Islet of Langerhans (tissue), 1 donor: Measurements from ENCODE around the gene MYO7B.
"Not testable (repeated sequence)": the region's sequence is repeated elsewhere in the genome, so short reads cannot be mapped to it uniquely, and the experiment has no call there.

ENCODE experiments used
- FAIRE-seq: peaks from one replicate; lab custom pipeline; 2011; peaks lifted over from hg19 to GRCh38; lab: Jason Lieb, UNC

The MYO7B gene

DNA sequence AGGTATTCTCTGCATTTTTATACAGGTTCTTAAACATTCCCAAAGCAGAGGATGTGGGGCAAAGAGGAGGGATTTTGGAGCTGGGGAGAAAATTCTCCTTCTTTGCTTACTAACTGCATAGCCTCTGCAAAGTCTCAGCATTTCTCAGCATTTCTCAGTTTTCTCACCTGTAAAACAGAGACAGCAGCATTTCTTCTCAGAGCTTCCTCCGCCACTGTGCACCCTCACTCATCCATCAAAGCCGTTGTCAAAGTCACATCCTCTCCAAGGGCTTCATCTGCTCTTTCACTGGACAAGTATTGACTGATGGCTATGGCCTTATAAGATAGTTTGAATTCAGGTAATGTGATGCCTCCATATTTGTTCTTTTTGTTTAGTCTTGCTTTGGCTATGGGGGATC is 17.4 kb downstream of the MYO7B start:
- no peak for FAIRE-seq

DNA sequence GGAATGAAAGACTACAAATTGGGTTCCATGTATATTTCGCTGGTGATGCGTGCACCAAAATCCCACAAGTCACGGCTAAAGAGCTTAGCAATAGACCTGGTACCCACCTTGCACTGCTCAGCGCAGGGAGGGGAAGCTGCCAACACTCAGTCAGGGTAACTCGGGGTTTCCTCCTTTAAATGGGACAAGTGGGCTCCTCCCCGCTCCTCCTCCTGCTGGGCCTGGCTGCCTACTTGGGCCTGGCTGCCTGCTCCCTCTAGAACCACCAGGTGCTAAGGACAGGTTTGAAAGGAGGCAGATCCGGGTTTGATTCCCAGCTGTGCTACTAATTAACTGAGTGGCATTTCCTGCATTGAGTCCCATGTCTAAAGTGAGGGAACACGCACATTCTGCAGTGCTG is 23.4 kb downstream of the MYO7B start:
- no peak for FAIRE-seq

DNA sequence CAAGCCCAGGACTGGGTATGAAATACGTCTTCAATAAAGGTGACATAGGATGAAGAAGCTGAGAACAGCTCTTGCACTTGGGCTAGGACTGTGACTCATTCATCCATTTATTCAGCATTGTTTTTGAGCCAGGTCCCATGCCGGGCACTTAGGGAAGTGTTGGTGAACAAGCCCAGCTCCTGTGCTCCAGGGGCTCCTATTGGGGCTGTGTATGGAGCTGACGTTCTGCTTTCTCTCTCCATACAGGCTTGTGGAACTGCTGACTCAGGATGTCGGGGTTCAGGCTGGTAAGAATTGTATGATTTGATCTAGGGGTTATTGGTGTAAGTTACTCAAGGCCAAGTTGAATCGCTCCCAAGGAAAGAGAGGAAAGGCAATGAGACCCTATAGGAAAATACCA is 24.0 kb downstream of the MYO7B start:
- no peak for FAIRE-seq

DNA sequence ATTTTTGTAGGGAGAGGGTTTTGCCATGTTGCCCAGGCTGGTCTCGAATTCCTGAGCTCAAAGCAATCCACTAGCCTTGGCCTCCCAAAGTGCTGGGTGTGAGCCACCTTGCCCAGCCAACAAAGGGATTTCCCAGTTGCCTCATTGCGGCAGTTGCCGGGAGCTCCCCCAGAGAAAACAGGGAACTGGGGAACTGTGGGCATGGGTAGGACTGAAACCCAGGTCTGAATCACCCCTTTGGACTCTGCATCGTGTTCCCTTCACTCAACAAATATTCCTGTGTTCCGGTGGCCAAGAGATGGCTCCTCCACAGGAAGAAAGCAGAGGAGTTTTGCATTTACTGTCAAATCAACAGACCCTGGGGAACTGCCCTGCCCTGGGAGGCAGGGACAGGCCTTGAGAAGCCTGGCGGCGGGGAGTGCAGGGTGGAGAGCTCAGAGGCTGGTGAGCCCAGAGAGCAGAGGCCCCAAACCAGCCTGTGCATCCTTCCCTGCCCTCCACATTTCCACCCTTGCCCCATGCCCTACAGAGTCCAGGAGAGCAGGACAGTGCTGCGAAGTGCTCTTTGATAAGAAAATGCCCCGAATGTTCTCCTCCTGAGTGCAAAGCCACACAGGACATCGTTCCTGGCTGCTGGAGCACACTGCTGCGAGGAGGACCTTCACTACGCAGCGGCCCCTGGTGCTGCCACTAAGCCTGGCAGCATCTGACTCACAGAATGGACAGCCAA is 24.9 kb downstream of the MYO7B start:
- FAIRE-seq = no peak

DNA sequence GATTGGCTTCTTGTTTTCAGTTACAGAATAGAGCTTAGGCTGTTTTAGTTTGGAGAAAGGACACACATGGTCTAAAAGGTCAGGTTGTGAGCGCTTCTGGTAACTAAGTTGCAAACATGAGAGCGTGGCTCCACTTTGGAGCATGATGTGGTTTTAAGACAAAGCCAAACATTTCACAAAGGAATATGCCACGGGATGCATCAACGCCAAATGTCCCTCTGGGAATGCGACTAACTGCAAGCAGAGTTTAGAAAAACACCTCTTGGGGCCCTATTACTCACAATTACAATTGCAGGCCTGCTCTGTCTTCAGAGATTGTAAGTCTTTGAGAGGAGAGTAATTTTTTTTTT is 25.4 kb downstream of the MYO7B start:
- no peak for FAIRE-seq

DNA sequence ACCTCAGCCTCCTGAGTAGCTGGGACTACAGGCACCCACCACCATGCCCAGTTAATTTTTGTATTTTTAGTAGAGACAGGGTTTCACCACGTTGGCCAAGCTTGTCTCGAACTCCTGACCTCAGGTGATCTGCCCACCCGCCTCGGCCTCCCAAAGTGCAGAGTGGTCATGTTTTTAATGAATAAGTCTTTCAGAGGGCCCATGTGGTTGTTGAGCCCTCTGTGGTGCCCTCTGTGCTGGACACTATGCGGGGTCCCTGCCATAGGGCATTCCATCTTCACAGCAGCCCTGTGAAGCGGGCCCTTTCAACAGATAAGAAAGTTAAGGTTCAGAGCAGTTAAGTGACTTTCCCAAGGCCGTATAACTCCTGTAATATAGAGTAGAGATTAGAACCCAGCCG is 25.9 kb downstream of the MYO7B start:
- no peak for FAIRE-seq

DNA sequence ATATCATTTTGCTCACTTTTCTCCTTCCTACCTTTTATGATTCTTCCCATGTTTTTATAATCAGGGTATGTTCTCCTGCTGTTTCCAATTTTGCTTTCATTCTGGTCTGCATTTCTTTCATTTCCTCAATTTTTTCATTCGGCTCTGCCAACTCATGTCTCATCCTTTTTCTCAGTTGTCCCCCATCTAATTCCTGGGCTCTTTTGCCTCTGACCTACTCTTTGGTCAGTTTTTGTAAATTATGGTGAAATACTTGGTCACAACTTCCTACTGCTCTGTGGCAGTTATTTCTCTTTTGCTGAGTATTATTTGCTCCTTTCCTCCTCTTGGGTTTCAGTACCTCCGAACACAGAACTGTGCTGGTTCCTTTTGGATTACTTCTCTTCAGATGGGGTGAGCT is 27.5 kb downstream of the MYO7B start:
- no peak for FAIRE-seq

DNA sequence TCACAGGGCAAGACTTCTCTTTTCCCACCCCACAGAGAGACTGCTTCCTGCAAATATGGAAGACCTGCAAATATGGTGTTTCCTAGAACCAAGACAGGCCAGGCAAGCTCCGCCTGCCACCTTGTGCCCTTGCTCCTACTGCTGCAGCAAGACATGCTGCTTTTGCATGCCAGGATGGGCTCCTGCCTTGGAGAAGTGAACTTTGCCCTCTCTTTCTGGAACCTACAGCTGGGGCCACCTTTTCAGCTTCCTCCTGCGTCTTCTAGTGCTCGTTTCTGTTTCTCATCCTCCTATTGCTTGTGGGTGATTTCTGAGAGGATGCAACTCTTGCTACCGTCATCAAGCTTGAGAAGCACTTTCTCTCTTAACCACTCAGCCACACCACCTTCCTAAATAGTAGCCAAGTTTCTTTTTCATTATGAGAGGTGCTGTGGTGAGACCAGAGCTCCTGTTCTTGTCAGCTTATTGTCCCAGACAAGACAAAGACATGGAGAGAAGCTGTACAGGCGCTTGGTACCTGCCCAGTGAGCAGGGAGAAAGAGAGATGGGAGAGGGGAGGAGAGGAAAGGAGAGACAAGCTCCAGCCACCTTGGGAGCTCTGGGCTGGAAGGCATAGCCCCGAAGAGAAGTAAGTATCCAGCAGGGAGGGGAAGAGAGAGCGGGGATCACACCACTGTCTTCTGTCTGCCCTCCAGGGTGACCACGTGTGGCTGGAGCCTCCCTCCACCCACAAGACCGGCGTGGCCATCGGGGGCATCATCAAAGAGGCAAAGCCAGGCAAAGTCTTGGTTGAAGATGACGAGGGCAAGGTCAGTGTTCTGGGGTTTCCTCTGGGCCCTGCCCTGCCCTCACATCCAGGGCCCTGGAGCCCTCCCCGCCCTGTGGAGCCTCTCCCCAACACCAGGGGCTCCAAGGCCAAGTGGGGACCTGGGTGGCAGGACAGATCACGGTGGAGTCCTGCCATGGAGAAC is 28.3 kb downstream of the MYO7B start:
- FAIRE-seq = no peak

DNA sequence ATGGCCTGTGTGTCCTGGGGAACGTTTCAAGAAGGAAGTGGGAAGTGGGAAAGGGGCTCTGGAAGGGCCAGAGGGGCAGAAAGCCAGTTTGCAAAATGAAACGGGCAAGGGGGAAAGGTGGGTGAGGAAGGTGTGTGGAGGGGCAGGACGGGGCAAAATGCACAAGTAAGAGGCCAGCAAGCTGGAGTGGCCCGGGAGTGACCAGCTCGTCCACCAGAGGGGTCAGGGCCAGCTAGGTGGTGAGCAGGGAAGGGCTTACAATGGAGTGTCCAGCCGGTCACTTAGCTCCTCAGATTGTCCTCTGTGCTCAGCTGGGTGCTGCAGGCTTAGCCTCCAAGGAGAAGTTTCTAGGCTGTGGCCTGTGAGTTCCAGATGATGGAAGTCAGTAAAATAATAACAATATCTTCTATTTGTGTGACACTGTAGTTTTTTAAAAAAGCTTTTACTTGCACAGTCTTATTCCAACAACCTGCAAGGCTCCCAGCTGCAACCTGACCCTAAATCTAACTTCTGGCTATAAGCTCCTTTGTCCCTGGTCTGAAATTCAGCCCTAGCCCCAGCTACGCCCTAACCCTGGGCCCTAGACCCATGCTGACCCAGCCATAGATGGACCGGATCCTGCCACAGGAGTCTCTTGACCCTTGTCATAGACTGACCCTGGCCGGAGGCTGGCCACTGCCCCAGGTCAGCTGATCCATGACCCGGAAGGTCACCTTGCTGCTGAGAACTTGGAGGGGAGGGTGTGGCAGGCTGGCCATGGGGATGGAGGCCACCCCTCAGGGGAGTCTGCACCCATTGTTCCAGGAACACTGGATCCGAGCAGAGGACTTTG is 29.2 kb downstream of the MYO7B start:
- no peak for FAIRE-seq

DNA sequence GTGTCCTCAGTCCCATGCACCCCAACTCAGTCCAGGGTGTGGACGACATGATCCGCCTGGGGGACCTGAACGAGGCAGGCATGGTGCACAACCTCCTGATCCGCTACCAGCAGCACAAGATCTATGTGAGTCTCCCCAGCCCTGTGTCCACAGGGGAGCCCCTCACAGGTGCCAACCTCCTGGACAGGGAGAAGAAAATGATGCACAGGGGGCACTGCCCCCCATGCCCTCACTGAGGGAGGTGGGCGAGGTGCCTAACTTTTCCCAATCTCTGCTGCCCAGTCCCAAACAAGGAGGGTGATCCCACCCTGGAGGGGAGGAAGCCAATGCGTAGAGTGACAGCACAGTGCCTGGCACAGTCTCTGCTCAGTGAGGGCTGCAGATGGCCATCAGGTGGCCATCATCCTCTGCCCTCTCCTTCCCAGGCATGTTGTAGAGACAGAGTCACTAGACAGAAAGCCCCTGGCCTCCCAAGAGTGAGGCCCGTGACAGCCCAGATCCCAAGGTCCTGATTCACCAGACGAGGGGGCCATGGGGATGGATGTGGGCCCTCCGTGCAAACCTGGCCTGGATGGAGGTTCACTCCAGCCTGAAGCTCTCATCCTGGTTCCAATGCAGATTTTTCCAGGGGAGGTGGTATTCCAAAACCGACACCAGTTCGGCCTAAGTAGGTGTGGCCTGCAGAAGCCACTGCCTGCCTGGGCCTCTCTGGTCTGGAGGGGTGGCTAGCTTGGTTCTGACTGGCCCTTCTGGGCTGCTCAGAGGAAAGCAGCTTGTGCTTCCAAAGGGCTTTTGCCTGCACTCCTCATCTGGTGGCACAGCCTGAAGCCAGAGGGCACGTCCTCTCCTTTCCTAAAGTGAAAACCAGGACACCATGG is 30.0 kb downstream of the MYO7B start:
- no peak for FAIRE-seq

DNA sequence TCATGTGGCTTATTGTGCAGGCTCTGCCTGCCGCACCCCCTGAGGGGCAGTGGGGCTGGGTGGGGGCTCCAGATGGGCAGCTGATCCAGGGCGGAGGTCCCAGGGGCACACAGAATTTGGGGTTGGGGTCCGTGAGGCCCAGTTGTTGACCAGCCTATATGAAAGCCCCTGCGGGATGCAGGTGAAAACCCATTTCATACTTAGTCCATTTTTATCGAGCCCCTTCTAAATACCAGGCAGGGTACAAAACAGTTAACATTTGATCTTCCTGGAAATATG is 30.6 kb downstream of the MYO7B start:
- FAIRE-seq = no peak

DNA sequence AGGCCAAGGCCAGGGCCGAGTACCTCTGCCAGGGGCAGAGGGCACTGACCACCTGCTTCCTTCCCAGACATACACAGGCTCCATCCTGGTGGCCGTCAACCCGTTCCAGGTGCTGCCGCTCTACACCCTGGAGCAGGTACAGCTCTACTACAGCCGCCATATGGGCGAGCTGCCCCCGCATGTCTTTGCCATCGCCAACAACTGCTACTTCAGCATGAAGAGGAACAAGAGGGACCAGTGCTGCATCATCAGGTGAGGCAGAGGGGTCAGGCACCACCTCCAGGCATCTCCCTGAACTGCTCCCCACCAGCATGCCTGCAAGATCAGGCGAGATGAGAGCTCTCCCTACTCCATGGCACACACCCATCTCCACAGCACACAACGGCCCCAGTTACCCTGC is 31.1 kb downstream of the MYO7B start:
- FAIRE-seq = no peak

DNA sequence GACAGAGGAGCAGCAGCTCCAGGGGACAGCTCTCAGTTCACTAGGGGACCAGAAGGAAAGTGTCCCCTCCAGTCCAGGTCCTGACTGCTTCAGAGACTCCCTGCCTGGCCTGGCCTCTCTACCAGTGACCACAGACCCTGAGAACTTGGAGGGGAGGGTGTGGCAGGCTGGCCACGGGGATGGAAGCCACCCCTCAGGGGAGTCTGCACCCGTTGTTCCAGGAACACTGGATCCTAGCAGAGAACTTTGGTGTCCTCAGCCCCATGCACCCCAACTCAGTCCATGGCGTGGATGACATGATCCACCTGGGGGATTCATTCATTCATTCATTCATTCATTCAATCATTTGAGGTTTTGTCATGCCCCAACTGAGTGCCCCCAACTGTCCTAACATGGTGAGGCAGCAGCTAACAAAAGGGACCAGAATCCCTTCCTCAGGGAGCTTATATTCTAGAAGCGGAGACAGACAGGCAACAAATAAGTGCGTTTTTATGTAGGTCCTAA is 31.9 kb downstream of the MYO7B start:
- FAIRE-seq = no peak

DNA sequence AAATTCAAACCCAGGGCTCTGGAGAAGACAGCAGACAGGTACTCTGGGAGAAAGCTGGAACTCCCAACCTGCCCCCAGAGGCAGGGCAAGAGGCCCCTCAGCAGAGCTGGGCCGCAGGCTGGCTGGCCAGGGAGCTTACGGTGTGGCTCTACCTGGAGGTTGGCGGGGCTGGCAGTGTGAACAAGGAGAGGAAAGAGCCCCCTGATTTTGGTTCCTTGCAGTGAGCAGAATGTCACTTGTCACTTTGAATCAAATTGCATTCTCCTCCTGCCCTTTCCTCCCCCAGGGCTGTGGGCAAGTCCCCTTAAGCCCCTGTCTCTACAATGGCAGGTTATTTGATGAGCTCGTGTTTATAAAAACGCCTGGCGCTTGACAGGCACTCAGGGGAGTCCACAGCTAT is 32.6 kb downstream of the MYO7B start:
- FAIRE-seq = no peak

DNA sequence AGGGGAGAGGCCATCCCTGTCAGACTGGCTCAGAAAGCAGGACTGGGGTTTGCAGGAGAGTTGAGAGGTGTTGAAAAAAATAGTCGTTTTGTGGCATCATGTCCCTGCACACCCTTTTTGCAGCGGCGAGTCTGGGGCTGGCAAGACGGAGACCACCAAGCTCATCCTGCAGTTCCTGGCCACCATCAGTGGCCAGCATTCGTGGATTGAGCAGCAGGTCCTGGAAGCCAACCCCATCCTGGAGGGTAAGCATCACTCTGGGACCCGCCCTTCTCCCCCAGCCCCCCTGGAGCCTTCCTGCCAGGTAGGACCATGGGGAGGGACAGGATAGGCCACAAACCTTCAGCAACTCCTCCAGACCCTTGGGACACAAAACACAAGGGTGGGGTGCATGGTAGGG is 34.2 kb downstream of the MYO7B start:
- FAIRE-seq = no peak

DNA sequence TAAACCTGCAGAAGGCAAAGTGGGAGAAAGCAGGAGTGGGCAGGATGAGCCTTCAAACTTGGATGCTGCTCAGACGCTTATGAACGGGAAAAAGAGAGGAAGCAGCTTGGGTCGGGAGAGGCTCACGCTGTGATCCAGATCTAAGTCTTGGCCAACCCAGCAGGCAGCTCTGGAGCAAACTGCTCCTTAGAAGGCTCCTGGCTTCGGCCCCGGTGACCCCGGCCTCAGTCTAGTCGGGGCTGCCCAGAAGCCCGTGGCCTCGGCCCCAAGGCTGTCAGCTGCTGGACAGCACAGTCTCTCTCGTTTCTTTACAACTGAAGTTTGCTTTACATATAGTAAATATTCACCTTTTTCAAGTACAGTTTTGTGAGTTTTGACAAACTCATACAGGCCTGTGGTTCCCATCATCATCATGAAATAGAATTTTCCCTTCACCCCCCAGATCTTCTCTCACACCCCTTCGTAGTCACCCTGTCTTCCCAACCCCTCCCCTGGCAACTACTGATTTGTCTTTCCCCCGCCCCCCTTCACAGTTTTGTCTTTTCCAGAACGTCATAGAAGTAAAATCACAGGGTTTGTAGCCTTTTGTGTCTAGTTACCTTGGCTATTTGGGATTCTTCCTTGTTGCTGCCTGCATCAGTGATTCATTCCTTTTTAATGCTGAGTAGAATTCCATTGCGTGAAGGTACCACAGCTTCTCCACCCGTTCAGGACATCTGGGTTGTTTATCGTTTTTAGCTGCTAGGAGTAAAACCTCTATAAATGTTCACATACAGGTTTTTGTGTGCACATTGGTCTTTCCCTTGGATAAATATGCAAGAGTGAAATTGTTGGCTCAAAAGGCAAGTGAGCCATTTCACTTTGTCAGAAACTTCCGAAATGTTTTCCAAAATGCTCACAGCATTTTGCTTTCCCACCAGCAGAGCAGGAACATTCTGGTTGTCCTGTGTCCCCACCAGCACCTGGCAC is 35.1 kb downstream of the MYO7B start:
- FAIRE-seq = no peak

DNA sequence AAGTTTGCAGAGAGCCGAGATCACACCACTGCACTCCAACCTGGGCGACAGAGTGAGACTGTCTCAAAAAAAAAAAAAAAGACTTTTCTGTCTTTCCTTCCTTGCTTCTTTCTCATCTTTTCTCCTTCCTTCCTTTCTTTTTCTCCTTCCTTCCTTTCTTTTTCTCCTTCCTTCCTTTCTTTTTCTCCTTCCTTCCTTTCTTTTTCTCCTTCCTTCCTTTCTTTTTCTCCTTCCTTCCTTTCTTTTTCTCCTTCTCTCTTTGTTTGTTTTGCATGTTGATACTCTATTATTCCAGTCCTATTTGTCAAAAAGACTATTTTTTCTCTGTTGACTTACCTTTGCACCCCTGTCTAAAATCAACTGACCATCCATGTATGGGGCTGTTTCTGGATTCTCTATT is 36.9 kb downstream of the MYO7B start:
- not testable (repeated sequence) for FAIRE-seq

DNA sequence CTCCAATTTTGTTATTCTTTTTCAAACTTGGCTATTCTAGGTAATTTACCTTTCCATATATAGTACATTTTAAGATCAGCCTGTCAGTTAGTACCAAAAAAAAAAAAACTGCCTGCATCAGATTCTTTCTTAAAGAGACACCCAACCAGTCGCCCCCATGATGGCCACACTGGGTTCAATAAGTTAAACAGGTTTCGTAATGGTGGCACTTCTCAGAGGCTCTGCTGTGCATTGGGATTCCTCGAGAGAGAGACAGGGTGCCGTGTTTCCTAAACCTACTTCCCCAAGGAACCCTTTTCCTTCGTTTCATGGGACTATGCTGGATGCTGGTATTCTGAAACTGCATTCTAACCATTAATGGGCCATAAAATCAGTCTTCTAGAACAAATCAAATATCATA is 37.4 kb downstream of the MYO7B start:
- FAIRE-seq = no peak

DNA sequence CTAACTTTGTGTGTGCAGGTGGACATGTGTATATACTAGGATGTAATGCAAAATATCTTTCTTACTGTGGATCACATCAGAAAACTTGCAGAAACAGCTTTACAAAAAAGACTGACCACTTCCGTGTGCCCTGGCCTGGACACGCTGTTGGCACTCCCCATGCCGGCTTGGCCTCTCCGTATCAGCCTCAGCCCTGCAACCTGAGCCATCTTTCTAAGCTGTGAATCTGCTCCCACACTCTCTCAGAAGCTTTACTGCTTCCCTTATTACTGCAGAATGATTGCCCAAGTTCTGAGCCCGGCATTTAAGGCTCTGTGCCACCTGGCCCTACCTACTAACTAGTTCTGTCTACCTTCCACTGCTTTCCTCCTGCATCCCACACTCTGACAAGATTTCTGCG is 37.8 kb downstream of the MYO7B start:
- no peak for FAIRE-seq

DNA sequence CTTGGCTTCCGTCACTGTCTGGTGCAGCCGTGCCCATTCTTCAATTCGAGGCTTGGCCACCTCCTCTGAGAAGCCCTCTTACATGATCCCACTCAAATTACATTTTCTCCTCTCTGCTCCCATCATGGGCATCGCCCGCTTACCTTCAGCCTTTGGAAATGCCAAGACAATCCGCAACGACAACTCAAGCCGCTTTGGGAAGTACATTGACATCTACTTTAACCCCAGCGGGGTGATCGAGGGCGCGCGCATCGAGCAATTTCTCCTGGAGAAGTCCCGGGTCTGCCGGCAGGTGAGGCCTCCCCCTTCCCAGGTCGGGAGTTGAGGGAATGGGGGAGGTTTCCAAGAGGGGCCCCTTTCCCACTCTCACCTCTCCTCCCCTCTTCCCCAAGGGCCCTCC is 38.3 kb downstream of the MYO7B start:
- FAIRE-seq = no peak

DNA sequence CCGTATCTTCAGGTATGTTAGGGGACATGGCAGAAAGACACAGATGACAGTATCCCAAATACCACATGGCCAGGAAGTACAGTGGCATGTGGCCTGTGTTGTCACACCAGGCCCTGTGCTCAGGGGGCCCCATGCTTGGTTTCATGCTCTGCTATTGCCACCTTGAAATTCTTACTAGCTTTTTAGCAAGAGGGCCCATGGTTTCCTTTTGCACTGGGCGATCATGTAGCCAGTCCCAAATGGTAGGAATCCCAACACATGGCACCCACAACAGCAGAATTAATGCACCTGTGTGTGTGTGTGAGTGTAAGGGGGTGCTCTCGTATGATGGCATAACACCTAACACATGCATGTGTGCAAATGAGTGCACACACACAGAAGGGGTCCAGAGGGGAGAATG is 39.2 kb downstream of the MYO7B start:
- no peak for FAIRE-seq
